GM12878 (cell line): ENCODE measurements around the gene DYNC1H1. TPM values are rescaled to one million over a fixed set of nuclear protein-coding genes. Genes with fewer than 3 reads are reported as not detected.

ENCODE experiments used
- ATF2 ChIP-seq: IDR thresholded peaks from 2 replicates; pipeline ENCODE4 v1.6.1; 2012; ENCODE audit warnings: low read length, inconsistent platforms
- CBFB ChIP-seq: IDR thresholded peaks from 2 replicates; pipeline ENCODE4 v1.6.1; 2016; ENCODE audit warnings: antibody characterized with exemption, low read depth
- CBX5 ChIP-seq: sonication (generic); IDR thresholded peaks from 2 replicates; pipeline ENCODE4 v1.6.1; 2016; ENCODE audit warnings: low read depth, moderate library complexity, mild to moderate bottlenecking, inconsistent platforms
- CEBPB ChIP-seq, 2 experiments: fragments of 150-350 bp in 1 of 2; IDR thresholded peaks; 2 replicates each; pipeline ENCODE4 v1.6.1; 2012 to 2014; ENCODE audit warnings: low read depth in 2 of 2, low read length in 2 of 2, borderline replicate concordance in 1 of 2, inconsistent platforms in 1 of 2
- CHD4 ChIP-seq: fragments of 200-600 bp; sonication (generic); IDR thresholded peaks from 2 replicates; pipeline ENCODE4 v1.6.1; 2016; ENCODE audit warnings: mild to moderate bottlenecking
- GABPA ChIP-seq: IDR thresholded peaks from 2 replicates; pipeline ENCODE4 v1.6.1; 2014; ENCODE audit warnings: antibody characterized with exemption, low read depth, mild to moderate bottlenecking, inconsistent platforms
- GATAD2B ChIP-seq: fragments of 450-650 bp; conservative IDR thresholded peaks from 2 replicates; pipeline ENCODE4 v1.6.1; 2017; ENCODE audit warnings: low read depth, mild to moderate bottlenecking, moderate library complexity
- MTA3 ChIP-seq: IDR thresholded peaks from 2 replicates; pipeline ENCODE4 v1.6.1; 2012; ENCODE audit warnings: low read length, inconsistent platforms, borderline replicate concordance
- MXI1 ChIP-seq: fragments of 150-350 bp; IDR thresholded peaks from 2 replicates; pipeline ENCODE4 v1.6.1; 2011; ENCODE audit warnings: low read depth, mild to moderate bottlenecking, inconsistent platforms, low read length, improper control_type of control experiment
- NR2F1 ChIP-seq: fragments of 450-650 bp; conservative IDR thresholded peaks from 2 replicates; pipeline ENCODE4 v1.6.1; 2017; ENCODE audit warnings: mild to moderate bottlenecking
- POLR2AphosphoS5 ChIP-seq: IDR thresholded peaks from 2 replicates; pipeline ENCODE4 v1.6.1; 2011; ENCODE audit warnings: mild to moderate bottlenecking, low read length, inconsistent platforms
- RAD51 ChIP-seq: fragments of 450-650 bp; IDR thresholded peaks from 2 replicates; pipeline ENCODE4 v1.6.1; 2016; ENCODE audit warnings: moderate library complexity, mild to moderate bottlenecking, inconsistent platforms
- REST ChIP-seq: IDR thresholded peaks from 2 replicates; pipeline ENCODE4 v1.6.1; 2012; ENCODE audit warnings: mild to moderate bottlenecking, low read depth, low read length
- SIN3A ChIP-seq: IDR thresholded peaks from 2 replicates; pipeline ENCODE4 v1.6.1; 2012; ENCODE audit warnings: low read depth, low read length, improper control_type of control experiment
- SIX5 ChIP-seq: IDR thresholded peaks from 2 replicates; pipeline ENCODE4 v1.6.1; 2011; ENCODE audit warnings: mild to moderate bottlenecking, low read depth, low read length, moderate library complexity; ENCODE audit not compliant: severe bottlenecking
- SMAD5 ChIP-seq: IDR thresholded peaks from 2 replicates; pipeline ENCODE4 v1.6.1; 2016; ENCODE audit warnings: antibody characterized with exemption, low read depth
- STAT3 ChIP-seq: IDR thresholded peaks from 2 replicates; pipeline ENCODE4 v1.6.1; 2011; ENCODE audit warnings: low read depth, low read length, improper control_type of control experiment
- TCF3 ChIP-seq: IDR thresholded peaks from 2 replicates; pipeline ENCODE4 v1.6.1; 2012; ENCODE audit warnings: low read depth, mild to moderate bottlenecking, low read length, borderline replicate concordance; ENCODE audit not compliant: insufficient read depth
- USF1 ChIP-seq: IDR thresholded peaks from 2 replicates; pipeline ENCODE4 v1.6.1; 2011; ENCODE audit warnings: borderline replicate concordance, low read depth, mild to moderate bottlenecking, moderate library complexity, mixed read lengths, low read length; ENCODE audit not compliant: insufficient read depth; ENCODE audit errors: extremely low read length
- WRNIP1 ChIP-seq: IDR thresholded peaks from 2 replicates; pipeline ENCODE4 v1.6.1; 2011; ENCODE audit warnings: low read depth, low read length, improper control_type of control experiment, borderline replicate concordance
- ZBED1 ChIP-seq: IDR thresholded peaks from 2 replicates; pipeline ENCODE4 v1.6.1; 2016; ENCODE audit warnings: borderline replicate concordance
- ZNF207 ChIP-seq: fragments of 450-650 bp; IDR thresholded peaks from 2 replicates; pipeline ENCODE4 v1.6.1; 2014; ENCODE audit warnings: antibody characterized with exemption, mild to moderate bottlenecking, borderline replicate concordance
- ZNF274 ChIP-seq: IDR thresholded peaks from one replicate; pipeline ENCODE4 v1.8.0; 2011; ENCODE audit not compliant: insufficient read length, insufficient read depth
- ZNF622 ChIP-seq: fragments of 450-650 bp; IDR thresholded peaks from 2 replicates; pipeline ENCODE4 v1.6.1; 2017; ENCODE audit warnings: mild to moderate bottlenecking, inconsistent platforms
- polyA plus RNA-seq, 11 experiments: library from polyadenylated mRNA; depleted of rRNA in 4 of 11; unstranded in 6 of 11; stranded (reverse) in 5 of 11; fragments of >200 nt; fragmentation: Nextera tagmentation in 4 of 11; fragmentation: Illumina TruSeq in 1 of 11; extraction: Ambion mirVana in 4 of 11; extraction: Trizol in 1 of 11; gene quantifications; 1 replicate in 1 of 11; 2 replicates in 10 of 11; pipeline versions ENCODE4 v1.2.1 to v1.2.3, GENCODE V29; 2011 to 2016; ENCODE audit warnings: inconsistent platforms in 2 of 11, missing spikeins in 2 of 11, low read depth in 1 of 11
- total RNA-seq, 4 experiments: library from RNA; depleted of rRNA in 3 of 4; stranded (reverse); fragments of >200 nt in 3 of 4; fragmentation: Illumina TruSeq in 1 of 4; extraction: Trizol in 1 of 4; gene quantifications; 2 replicates each; pipeline versions ENCODE4 v1.2.1 to v1.2.3, GENCODE V29; 2013 to 2021

The DYNC1H1 gene
- total and polyA plus RNA-seq, 10 of the 15 experiments (the other 5 are each of a cell fraction or from before 2014, with no cell fraction given): 38.4 to 291 (median 111) TPM

DNA sequence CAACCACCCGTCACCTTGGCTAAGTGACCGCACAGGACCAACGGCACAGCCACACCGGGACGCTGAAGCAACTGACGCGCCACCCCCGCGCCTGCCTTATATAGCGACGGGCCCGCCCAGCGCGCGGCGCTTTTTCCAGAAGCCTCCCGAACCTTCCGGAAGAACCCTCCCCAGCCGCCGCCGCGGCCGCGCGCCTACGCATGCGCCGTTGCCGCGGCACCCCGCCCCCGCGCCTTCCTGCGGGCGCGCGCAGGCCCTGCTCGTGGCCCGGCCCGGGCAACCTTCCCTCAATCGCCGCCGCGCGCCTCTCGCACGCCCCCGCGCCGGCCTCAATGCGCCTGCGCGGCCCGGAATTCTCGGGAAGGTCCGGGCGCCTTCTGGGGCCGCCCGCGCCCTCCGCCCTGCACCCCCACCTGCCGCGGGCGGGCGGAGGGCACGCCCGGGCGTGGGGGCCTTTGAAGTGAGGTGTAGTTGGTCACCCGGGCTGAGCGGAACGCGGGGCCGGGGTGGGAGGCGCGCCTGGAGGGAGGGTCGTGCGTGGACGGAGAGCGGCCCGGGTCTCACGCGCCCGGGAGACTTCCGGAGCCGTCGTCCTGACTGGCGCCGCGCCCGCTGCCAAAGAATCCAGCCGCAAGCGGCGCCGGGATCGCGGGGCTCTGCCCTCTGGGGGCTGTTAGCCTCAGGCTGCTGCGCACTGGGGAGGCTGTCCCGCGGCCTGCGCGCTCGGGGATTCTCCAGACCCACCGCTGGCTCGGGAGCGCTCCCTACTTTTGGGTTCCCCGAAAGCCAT is 122.8 kb downstream of the DYNC1H1 start, which contains the start of gene HSP90AA1 (continued):
- TF ChIP-seq USF1 (no peak), CBFB (peak; percentile 86), TCF3 (peak; percentile 92), GABPA (no peak), REST (no peak), MXI1 (no peak), GATAD2B (peak; percentile 94), CHD4 (no peak), NR2F1 (peak; percentile 78; the same call in 1 of the 2 replicates), ZNF207 (0 out of 2 replicates have a peak, but pooled peaks have one; percentile 66), SIX5 (peak; percentile 10), POLR2AphosphoS5 (peak; percentile 99), ATF2 (no peak), STAT3 (no peak), ZBED1 (no peak), ZNF622 (no peak), SIN3A (no peak; the same call in none of the 2 replicates), SMAD5 (peak; percentile 97), MTA3 (no peak), ZNF274 (no peak), CEBPB (IDR thresholded peaks at IDR 0.05; ENCODE audit: borderline replicate concordance in 1 of 2, low read depth in 2 of 2, low read length in 2 of 2) (no peak), WRNIP1 (no peak), RAD51 (no peak), CBX5 (no peak)
